Superior temporal gyrus (tissue), 1 donor: Measurements from ENCODE around the gene FRMD5.

Experiments used
- DNase-seq: peaks from one replicate; pipeline ENCODE4 v3.0.0-alpha.2; 2016; ENCODE audit errors: extremely low spot score

Gene FRMD5

DNA sequence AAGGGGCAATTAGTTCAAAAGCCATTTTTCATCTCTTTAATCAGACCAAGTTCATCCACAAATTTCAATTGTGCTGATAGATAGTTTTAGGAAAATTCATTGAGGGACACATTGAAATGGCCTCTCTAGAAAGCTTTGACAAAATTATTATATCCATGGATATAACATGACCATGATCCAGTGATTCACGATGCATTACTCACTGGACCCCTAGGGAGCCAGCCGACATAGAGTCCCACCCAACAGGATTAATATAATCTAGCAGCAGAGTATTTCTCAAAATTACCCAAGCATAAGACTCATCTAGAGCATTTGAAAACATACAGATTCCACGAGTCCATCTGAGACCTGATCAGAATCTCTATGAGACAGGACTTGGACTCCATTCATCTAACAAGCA, 100.3 kb downstream of the FRMD5 start:
- DNase-seq = no peak

DNA sequence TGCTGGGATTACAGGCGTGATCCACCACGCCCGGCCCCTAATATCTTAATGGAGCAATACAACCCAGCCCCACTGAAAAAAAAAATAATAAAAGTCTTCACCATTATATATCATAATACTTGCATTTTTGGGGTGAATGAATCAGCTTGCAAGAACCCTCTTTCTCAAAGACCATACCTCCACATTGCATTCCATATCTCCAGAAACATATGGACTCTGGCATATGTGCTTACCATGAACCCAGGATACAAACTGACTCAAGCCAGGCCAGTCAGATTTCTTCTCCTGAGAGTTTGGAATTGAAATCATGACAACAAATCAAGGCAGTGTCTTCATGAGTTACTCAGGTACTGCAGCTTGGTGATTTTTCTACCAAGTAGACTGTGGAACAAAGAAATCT, 101.2 kb downstream of the FRMD5 start:
- no peak for DNase-seq

DNA sequence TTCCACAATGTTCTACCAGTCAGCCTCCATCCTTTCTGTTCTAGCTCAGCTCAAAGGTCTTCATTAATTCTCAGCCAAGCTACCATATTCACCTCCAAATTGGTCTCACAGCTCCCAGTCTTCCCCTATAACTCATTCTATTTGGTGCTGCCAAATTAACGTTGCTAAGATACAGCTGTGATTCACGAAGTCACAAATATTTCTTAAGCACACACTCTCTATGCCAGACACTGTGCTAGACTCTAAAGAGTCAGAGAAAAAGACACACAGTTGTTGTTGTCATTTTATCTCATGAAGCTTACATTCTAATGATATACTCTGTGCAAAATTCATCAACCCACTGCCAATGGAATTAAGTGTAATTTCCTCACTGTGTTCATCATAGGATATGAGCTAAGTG, 102.8 kb downstream of the FRMD5 start:
- no peak for DNase-seq

DNA sequence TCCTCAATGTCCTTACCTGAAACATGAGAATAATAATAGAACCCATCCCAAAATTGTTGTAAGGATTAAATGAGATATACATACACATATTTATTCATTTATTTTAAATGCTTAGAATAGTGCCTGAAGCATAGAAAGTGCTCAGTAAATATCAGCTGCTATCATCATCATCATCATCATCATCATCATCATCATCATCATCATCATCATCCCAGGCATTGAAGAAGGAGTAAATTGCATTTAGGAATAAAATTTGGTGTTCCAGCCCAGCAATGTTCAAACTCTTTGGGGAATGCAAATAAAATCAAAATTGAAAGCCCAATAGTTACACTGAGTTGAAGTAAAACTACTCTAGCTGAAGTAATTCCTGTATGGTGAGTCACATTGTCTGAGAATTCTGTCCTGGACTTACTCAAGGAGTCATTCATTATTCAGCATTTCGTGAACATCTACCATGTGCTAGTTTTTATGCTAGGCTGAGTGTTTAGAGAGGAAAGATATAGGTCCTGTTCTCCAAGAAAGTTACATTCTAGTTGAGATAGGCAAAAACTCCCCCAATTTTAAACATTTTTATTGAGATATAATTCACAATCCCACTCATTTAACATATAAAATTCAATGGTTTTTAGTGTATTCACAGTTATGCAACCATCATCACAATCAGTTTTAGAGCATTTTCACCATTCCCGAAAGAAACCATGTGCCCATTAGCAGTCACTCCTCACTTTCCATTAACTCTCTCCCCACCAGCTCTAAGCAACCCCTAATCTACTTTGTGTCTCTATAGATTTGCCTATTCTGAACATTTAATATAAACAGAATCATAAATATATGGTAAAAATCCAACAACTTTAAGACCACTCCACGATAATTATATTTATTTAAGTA, 107.2 kb downstream of the FRMD5 start:
- no peak for DNase-seq

DNA sequence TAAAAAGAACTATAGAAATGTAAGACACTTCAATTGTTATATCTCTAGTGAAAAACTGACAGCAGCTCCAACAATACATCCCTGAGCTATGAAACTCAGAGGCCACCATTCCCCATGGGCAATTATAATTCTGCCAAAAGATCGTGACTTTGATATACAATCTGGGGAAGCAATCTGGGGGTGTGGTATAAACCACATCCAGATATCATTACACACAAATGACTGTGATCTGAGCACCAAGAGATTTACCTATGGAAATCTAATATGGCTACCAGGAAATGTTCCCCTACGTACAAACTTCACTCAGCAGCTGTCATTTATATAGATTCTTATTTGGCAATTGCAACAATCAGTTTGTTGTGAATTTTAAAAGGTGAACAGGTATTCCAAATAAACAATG, 110.3 kb downstream of the FRMD5 start:
- DNase-seq = no peak

DNA sequence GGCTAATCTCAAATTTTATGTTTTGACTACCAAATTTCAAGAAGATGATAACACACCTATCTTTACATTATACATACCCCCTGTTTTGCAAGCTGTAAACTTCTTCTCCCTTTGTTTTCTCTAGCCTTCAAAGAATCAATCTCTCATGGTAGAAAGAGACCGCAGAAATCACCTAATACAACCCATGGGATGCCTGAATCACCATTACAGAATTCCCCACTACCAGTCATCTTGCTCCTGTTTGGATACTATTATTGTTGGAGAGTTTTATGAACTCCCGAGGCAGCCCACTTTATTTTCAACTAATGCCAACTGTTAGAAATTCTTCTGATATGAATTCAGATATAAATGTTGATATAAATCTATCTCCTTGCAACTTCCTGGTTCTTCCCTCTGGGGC, 110.9 kb downstream of the FRMD5 start:
- DNase-seq = no peak

DNA sequence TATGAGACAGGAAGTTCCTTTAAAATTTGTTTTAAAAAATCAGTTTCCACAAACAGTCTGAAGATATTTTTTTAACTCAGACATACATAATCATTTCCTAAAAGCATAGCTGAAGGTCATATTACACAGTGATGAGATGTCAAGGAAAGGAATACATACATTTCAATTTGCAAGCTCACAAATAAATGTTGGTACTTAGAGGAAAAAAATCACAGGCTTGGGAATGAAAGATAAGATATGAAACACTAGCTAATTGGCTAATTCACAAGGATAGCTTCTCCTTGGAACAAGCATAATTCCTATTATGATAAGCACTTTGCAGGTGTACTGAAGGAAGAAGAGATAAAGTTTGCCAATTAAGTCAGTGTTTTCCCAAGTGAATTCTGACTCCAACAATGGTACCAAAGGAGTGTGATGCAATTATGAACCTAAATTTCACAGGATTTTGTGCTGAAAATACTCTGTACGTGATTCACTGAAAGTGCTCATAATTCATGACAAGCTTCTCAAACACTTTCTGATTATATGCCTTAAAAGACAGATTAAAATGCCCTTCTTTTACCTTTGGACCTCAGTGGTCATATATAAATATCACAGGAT, 112.4 kb downstream of the FRMD5 start:
- no peak for DNase-seq

DNA sequence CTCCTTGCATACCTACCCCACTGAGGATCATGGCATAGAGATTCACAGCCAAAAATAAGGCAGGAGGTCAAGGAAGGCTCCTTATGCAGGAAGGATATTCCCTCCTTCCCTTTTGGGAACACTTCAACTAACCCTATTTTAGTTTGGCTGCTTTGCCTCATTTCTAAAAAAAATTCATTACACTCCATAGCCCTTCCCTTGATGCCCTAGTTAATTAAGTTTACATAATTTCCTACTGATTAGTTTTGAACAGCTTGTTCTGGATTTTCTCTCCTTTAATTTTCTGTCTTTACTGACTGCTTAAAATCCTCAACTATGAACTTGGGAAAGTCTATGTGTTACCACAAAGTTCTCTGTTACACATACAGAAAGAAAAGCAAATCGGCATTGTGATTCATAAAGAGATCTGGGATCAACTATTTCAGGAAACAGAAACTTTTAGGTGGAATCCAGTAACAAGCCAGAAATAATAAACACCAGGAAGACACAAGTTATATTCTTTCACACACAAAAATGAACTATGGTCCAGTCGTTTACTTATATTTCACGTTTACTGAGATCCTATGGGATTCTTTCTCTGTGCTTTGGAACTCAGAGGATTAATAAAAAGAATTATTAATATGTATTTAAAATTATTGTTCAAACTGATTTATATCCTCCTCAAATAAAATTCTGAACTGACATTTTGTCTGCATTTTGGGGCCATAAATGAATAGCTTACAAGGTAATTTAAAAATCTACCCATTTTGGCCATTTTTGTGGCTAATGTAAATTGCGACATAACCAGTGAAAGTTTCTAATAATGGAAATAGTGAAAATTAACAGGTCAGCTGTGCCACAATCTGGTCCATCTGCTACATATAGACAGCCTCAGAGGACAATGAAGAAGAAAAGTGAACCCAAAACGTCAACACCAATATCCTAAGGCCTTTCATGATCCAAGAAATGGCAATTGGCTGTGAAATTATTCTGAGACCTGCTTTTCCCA, 113.8 kb downstream of the FRMD5 start:
- no peak for DNase-seq

DNA sequence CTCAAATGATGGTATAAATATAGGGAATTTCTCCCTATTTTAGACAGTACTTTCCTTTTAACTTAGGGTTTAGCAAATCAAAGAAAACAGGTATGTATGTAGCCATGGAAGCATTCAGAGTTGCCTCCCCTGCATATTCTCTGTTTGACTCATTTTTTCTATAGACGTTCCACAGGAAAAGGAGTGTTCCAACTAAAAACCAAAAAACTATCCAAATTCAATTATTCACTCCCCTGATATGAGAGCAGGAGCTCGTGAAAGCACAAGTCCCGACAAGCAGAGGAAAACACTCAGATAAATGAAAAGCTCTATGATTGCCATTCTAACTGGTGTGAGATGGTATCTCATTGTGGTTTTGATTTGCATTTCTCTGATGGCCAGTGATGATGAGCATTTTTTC, 119.5 kb downstream of the FRMD5 start:
- DNase-seq = no peak

DNA sequence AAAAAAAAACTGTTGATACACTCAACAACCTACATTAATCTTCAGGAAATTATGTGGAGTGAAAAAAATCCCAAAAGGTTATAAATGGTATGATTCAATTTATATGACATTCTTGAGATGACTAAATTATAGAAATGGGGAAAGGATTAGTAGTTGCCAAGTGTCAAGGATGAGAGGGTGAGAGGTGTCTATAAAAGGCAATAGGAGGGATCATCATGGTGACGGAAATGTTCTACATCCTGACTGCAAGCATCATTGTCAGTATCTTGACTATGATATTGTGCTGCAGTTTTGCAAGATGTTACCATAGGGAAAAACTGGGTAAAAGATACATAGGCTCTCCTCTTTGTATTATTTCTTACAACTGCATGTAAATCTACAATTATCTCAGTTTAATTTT, 125.6 kb downstream of the FRMD5 start:
- no peak for DNase-seq

DNA sequence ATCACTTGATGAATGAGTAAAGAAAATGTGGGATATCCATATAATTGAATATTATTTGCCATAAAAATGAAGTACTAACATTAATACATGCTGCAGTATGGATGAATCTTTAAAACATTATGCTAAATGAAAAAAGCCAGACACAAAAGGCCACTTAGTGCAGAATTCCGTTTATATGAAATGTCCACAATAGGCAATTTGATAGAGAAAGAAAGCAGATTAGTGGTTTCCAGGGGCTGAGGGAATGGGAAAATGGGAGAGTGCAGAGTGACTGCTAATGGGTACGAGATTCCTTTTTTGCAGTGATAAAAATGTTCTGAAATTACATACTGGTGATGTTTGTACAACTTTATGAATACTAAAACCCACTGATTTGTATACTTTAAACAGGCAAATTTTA, 126.7 kb downstream of the FRMD5 start:
- DNase-seq = no peak

DNA sequence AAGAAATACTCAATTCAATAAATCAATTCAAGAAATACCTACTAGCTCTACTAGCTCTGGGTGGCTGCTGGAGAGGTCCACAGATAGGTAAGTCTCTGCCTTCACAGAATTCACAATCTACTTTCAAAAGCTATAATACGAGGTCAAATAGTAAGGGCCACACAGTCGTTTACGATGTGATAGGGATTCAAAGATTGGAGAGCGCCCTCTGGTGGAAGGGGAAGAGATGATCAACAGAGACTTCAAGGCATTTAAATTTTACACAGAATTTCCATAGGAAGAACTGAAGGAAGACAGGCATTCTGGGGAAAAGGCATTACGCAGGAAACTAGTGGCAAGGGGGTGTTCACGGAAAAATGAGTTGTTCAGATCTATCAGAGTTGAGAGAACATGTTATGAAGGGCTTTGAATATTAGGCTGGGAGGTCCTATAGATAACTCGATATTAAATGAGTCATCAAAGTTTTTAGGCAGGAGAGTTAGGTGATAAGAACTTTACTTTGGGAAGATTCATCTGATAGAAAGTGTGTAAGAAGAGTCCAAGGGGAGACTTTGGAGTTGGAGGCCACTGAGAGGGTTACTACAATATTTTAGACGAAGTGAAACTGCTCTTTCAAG, 128.8 kb downstream of the FRMD5 start:
- peak; percentile 86 for DNase-seq

DNA sequence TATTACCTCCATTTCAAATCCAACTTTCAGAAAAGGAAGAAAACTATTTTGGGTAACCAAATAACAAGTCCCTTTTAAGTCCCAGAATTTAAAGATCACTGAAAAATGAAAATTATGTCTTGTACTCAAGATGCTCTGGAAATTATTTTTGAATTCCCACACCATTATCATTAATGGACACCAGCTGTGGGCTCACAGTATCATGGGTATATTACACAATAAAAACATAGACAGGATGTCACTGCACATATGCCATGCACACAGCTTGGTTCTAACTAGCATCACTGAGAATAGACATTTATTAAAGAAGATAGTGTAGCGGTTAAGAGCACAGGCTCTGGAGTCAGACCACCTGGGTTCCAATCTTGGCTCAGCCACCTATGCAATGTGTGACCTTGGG, 130.4 kb downstream of the FRMD5 start:
- DNase-seq = no peak

DNA sequence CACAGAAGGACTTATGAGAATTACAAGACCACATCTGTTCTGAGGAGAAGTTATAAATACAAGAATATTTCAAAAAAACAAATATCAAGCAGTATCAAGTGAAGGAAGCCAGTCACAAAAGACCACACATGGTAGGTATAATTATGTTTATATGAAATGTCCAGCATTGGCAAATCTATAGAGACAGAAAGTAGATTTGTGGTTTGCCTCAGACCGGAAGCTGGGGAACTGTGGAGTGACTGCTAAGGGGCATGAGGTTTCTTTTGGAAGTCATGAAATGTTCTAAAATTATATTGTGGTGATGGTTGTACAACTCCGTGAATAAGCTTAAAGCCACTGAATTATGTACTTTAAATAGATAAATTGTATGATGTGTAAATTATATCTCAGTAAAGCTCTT, 136.9 kb downstream of the FRMD5 start:
- DNase-seq = no peak

DNA sequence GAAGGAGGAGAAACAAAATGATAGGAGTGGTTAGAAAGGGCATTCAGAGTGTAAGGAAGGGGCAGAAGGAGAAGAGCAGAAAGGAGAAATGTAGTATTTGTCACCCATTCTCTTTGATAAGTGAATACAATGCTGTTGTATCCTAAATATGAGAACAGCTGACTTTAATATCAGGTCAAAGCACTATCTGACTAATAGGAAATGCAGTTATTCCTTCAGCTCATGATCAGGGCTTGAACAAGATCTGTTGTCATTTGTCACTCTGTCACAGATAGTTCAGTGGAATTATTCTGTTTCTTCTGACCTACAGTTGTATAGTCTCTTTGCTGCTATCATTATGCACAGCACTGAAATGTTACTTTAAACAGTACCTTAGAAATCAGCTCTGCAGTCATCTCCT, 149.4 kb downstream of the FRMD5 start:
- DNase-seq = no peak

DNA sequence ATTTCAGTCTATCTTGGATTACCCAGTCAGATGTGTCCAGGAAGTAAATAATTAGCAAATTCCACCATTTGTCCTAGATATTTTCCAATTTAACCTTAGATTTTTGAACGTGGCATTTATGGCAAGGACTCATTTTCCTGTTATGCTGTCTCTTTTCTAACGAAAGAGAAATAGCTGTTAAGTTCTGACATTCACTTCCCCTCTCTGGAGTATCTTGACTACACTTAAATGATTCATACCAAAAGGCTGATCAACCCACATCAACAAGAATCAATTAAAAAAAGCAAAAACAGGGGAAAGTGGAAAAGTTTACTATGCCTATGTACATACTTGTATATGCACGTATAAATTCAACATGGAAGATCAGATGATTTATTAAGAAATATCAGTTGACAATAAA, 149.9 kb downstream of the FRMD5 start:
- DNase-seq = no peak

DNA sequence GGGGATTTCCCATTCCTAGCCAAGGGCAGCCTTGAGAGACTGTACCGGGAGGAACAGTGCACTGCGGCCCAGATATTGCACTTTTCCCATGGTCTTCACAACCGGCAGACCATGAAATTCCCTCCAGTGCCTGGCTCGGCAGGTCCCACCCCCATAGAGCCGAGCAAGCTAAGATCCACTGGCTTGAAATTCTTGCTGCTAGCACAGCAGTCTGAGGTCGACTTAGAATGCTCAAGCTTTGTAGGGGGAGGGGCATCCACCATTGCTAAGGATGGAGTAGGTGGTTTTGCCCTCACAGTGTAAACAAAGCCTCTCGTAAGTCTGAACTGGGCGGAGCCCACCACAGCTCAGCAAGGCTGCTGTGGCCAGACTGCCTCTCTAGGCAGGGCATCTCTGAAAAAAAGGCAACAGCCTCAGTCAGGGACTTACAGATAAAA, 156.3 kb downstream of the FRMD5 start:
- DNase-seq = peak; percentile 6

DNA sequence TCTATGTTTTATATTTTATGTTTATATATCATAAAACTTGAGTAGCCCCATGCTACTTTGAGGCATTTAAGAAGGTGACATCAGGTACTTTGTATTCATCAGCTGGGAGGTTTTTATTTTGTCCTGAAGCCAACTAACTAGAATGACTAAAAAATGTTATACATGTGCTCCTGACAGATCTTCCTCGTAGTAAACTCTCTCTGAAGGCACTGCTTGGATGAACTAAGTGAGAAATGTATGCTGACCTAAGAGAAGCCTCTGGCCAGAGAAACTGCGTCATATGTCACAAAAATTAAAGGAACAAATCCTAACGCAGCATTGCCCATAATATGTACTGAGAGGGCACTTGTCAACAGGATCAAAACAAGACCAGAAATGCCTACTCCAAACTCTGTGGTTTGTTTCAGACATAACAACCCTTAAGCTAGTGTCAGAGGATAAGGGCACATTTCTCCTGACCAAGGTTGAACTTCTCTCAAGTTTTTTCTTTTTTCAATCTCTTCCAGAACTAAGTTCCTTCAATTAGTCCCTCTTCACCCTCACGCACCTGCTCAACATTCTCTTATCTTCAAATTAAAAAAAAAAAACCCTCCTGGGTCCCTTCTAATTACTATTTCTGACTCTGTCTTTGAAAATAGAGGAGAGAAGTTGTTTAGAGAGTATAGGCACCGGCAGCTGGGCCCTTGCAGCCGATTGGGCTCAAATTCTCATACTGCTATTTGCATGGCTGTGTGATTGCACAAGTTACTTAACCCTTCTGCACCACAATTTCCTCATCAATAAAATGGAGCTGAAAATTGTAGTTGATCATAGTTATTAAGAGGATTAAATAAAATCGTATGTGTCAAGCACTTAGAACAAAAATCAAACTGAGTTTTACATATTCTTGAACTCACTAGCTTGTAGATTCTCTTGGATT, 159.0 kb downstream of the FRMD5 start:
- peak; percentile 22 for DNase-seq

DNA sequence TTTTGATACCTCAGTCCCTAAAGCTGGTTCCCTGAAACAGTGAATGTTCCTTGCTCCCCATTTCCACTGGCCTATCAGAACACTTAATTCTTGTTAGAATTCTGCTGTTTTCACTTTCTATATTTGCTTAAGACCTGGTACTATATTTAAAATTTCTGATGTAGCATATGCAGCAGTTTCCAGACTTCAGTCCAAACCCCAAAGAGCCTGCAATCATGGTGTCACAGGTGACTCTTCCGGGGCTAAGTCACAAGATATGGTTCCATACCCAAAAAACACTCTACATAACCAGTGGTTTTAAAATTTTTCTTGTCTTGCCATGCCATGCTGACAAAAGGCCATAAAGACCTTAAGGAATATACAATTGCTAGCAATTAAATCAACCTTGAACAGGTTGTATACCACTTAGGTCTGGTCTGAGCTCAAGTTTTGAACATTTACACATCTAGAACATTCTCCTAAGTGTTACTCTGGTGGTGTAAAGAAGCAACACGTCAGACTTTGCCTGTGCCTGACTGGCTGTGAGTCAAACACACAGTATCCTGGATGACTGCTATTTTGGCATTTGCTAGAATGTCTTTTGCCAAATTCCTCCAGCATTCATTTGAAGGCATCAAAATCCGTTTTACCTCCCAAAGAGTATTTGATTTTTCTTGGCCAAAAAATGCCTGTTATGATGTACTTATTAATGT, 160.0 kb downstream of the FRMD5 start:
- DNase-seq = peak; percentile 58

DNA sequence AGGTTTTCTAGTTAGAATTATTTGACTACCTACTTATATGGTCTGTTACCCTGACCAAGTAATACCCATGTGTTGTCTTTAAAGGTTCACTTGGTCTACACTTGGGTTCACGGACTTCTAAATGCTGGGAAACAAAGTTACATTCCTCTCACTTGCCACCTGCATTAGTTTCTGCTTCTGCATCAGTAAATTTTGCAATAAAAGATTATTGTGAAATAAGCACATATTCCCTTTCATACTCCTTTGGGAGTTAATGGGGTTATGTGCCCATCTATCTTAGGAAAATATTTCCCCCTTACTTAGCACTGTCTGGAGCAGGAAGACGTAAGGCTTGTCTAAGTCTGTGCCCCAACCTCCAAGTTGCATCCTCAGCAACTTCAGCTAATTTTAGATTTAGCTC, 160.7 kb downstream of the FRMD5 start:
- DNase-seq = no peak
